Subcutaneous preadipocyte (primary cell): ENCODE measurements around the gene HTN3. TPM values are rescaled to one million over a fixed set of nuclear protein-coding genes. Genes with fewer than 3 reads are reported as not detected.

Source experiments
- total RNA-seq: library from RNA; depleted of rRNA; stranded (reverse); fragments of >200 nt; gene quantifications from 2 replicates; pipeline ENCODE4 v1.2.3, GENCODE V29; 2012

The HTN3 gene
- total RNA-seq = not detected in 2 replicates

GRCh38 chr4:70028159-70028558 is at the start of gene HTN3:
Gene HTN3, plus strand, starts transcription at chr4:70028459. Its CDS starts 2,282 bp downstream, at chr4:70030741.

GRCh38 chr4:69995526-69996016 is 32.7 kb upstream of the HTN3 start, which contains the start of gene STATH:
Gene STATH, plus strand, starts transcription at chr4:69995966. Its CDS starts 2,472 bp downstream, at chr4:69998438.

GRCh38 chr4:70050138-70050537 is 21.9 kb downstream of the HTN3 start, which contains the start of gene HTN1:
Gene HTN1, plus strand, starts transcription at chr4:70050438. Its CDS starts 2,639 bp downstream, at chr4:70053077.

Other genes with a start within 250 kb of the HTN3 start
- gene SULT1E1, start 168.3 kb upstream of the HTN3 start, total RNA-seq = 0.37 and 0.39 TPM in 2 replicates
- not detected in 2 replicates for gene CSN1S1, start 97.4 kb upstream of the HTN3 start, total RNA-seq
- gene CSN2, start 62.7 kb upstream of the HTN3 start, total RNA-seq = not detected in 2 replicates
- not detected in 2 replicates for gene STATH, start 32.5 kb upstream of the HTN3 start, total RNA-seq
- gene HTN1, start 22.0 kb downstream of the HTN3 start, total RNA-seq = not detected in 2 replicates
- gene PRR27, start 125.8 kb downstream of the HTN3 start, total RNA-seq = not detected in 2 replicates
- not detected in 2 replicates for gene ODAM, start 167.3 kb downstream of the HTN3 start, total RNA-seq
- gene FDCSP, start 197.7 kb downstream of the HTN3 start, total RNA-seq = not detected in 2 replicates
- gene CSN3, start 214.1 kb downstream of the HTN3 start, total RNA-seq = not detected in 2 replicates